ENCODE data around the gene HIVEP3.

HIVEP3 gene

GRCh38 chr1:41789661-41790330 is 128.9 kb downstream of the HIVEP3 start:
- DNase-seq (ENCODE audit: low read depth in 3 of 3) = no peak

GRCh38 chr1:41788427-41788826 is 130.3 kb downstream of the HIVEP3 start:
- DNase-seq (ENCODE audit: low read depth in 3 of 3) = no peak

GRCh38 chr1:41784531-41785274 is 134.0 kb downstream of the HIVEP3 start:
- no peak for DNase-seq (ENCODE audit: low read depth in 3 of 3)

GRCh38 chr1:41783189-41783639 is 135.5 kb downstream of the HIVEP3 start:
- DNase-seq (ENCODE audit: low read depth in 3 of 3) = peak in 1 of 3 experiments; percentile 23

GRCh38 chr1:41780916-41781315 is 137.8 kb downstream of the HIVEP3 start:
- no peak for DNase-seq (ENCODE audit: low read depth in 3 of 3)

- DNase-seq (ENCODE audit: low read depth in 3 of 3) = no peak
Observed at GRCh38 chr1:41780322-41780721, 138.4 kb downstream of the HIVEP3 start.

- DNase-seq (ENCODE audit: low read depth in 3 of 3) = no peak
Observed at GRCh38 chr1:41779360-41779759, 139.4 kb downstream of the HIVEP3 start.

GRCh38 chr1:41777695-41778094 is 141.0 kb downstream of the HIVEP3 start:
- DNase-seq (ENCODE audit: low read depth in 3 of 3) = no peak

- DNase-seq (ENCODE audit: low read depth in 3 of 3) = no peak
Observed at GRCh38 chr1:41776891-41777441, 141.8 kb downstream of the HIVEP3 start.

- DNase-seq (ENCODE audit: low read depth in 3 of 3) = no peak
Observed at GRCh38 chr1:41775956-41776585, 142.7 kb downstream of the HIVEP3 start.

GRCh38 chr1:41774471-41774990 is 144.2 kb downstream of the HIVEP3 start:
- no peak for DNase-seq (ENCODE audit: low read depth in 3 of 3)

GRCh38 chr1:41773842-41774241 is 144.9 kb downstream of the HIVEP3 start:
- no peak for DNase-seq (ENCODE audit: low read depth in 3 of 3)

GRCh38 chr1:41773144-41773591 is 145.6 kb downstream of the HIVEP3 start:
- DNase-seq (ENCODE audit: low read depth in 3 of 3) = no peak

- no peak for DNase-seq (ENCODE audit: low read depth in 3 of 3)
Observed at GRCh38 chr1:41769068-41769467, 149.7 kb downstream of the HIVEP3 start.

GRCh38 chr1:41768583-41768982 is 150.1 kb downstream of the HIVEP3 start:
- DNase-seq (ENCODE audit: low read depth in 3 of 3) = no peak

GRCh38 chr1:41767534-41768525 is 150.9 kb downstream of the HIVEP3 start:
- DNase-seq (ENCODE audit: low read depth in 3 of 3) = no peak

GRCh38 chr1:41766546-41766945 is 152.2 kb downstream of the HIVEP3 start:
- no peak for DNase-seq (ENCODE audit: low read depth in 3 of 3)

- DNase-seq (ENCODE audit: low read depth in 3 of 3) = no peak
Observed at GRCh38 chr1:41766041-41766440, 152.7 kb downstream of the HIVEP3 start.

GRCh38 chr1:41765152-41765551 is 153.6 kb downstream of the HIVEP3 start:
- DNase-seq (ENCODE audit: low read depth in 3 of 3) = no peak

GRCh38 chr1:41764656-41765055 is 154.1 kb downstream of the HIVEP3 start:
- DNase-seq (ENCODE audit: low read depth in 3 of 3) = no peak

- no peak for DNase-seq (ENCODE audit: low read depth in 3 of 3)
Observed at GRCh38 chr1:41762777-41763176, 155.9 kb downstream of the HIVEP3 start.

Data from stimulated activated CD4-positive, alpha-beta T cell treated with anti-CD3 and anti-CD28 coated beads, TNF-alpha, amount 100 ng/mL, for 4 hours (primary cell).